GM20431 (cell line): ENCODE measurements around the gene PAM.
"Not testable (repeated sequence)": the region's sequence is repeated elsewhere in the genome, so short reads cannot be mapped to it uniquely, and the experiment has no call there.

ENCODE experiments used
- in situ Hi-C: fragments of 300-500 bp; cut with MseI, MboI; formaldehyde crosslinking; loops from one replicate; pipeline ENCODE4 v1.15.0; 2020; ENCODE audit warnings: low sequenced_read_pairs; ENCODE audit not compliant: unreplicated experiment

PAM gene

DNA sequence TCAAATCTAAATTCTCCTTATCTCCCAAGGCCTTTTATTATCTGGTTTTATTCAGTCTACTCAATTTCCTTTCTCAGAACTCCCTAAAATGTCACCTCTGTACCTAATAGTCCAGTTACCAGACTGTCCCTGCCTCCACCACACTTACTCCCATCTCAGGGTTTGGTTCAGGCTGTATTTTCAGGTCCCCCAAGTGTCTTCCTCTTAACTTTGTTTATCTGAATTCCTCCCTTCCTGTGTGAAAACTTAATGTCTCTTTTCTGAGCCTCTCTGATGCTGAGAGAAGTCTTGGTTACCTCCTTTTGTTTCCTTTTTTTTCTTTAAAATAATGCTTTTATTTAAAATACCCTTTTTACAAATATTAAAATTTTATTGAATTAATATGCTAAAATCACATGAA, 133.4 kb downstream of the PAM start:
- in situ Hi-C loops = no loop called here

DNA sequence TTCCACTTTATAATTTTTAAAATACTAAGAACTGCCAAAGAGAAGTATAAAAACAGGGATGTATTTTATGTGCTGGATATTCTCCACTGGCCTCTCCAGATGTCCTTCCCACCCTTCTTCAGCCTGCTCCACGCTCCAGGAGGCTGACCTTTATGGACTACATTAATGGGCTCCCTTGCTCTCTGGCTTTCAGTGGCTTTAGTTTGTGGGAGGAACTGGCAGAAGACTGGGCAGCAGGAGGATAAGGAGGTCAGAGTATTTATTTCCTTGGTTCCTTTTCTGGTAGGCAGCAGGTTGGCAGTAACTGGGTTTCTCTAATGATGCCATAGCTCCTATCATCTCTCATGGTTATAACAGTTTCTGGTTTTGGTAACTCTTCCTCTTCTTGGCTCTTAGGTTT, 133.9 kb downstream of the PAM start:
- in situ Hi-C loops = no loop called here

- in situ Hi-C loops = no loop called here
These were observed 135.0 kb downstream of the PAM start for GRCh38 chr5:102890133-102890532.

DNA sequence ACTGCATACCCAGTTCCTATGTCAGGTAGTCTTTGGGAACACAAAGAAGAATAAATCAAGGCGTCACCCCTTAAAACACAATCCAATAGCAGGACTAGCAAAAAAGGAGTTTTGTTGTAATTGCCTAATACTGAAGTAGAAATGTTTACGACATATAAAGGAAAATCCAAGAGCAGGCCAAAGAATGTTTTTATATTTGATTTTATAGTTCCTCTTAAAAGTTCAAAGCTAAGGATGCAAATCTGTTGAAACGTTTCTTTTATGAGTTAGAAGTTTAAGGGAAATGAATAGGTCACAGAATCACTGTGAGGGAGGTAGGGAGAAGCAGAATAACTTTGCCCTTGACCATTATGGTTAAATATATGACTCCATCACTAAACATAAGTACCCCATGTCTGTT, 136.1 kb downstream of the PAM start:
- in situ Hi-C loops = no loop called here

- in situ Hi-C loops = no loop called here
These were observed 138.8 kb downstream of the PAM start for GRCh38 chr5:102893942-102894341.

DNA sequence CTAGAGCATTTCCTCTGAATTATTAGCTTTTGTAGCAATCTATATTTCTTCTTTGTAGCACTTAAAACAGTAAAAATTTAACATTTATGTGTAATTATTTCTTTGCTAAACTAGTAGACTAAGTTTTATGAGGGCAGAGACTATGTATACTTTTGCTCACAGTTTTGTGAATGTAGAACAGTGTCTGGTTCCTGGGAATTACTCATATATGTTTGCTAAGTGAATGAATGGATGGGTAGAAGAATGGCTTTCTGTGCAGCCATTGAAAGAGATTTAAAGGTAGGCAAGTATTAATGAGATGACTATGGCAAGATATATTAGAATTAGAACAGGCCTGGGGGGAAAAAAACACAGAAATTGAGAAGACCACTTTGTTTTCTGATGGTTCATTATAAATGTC, 140.1 kb downstream of the PAM start:
- in situ Hi-C loops = no loop called here

DNA sequence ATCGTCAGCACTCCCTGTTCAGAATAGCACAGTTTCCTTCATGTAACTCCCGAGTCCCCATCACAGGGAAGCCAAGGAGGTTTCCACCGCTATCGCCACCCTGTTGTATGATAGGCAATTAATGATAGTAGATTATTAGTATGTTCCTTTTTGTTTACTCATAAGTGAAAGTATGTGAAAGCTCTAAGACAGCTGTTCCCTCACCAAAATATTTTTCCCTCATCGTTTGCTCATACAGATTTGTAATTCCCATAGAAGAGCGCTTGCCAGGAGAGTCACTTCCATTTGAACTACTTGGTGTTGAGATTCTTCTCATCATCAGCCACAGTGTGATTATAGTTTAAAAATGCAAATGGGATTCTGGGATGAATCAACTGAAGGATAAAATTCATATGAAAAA, 140.9 kb downstream of the PAM start:
- in situ Hi-C loops = no loop called here

- in situ Hi-C loops = no loop called here
These were observed 146.5 kb downstream of the PAM start for GRCh38 chr5:102901424-102902134.

- in situ Hi-C loops = no loop called here
These were observed 147.0 kb downstream of the PAM start for GRCh38 chr5:102902135-102902448.

DNA sequence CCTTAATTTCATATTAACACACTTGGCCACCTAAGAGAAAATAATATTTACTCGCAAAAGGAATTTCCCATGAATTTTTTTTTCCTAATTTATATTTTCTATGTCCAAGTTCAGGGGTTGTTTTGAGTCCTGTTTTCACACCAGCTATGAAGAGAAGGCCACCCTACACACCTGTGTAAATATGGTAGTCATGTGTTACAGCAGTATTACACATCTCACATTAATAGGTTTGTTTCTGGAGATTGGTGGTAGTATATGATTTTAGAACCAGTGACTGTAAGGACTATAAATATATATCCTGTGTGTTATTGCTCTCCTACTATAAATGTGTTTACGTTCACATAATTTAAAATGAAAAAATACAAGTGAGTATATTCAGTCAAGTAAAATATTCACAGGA, 147.5 kb downstream of the PAM start:
- in situ Hi-C loops = no loop called here

- in situ Hi-C loops = no loop called here
These were observed 148.2 kb downstream of the PAM start for GRCh38 chr5:102903074-102903871.

- in situ Hi-C loops = no loop called here
These were observed 150.0 kb downstream of the PAM start for GRCh38 chr5:102905056-102905455.

DNA sequence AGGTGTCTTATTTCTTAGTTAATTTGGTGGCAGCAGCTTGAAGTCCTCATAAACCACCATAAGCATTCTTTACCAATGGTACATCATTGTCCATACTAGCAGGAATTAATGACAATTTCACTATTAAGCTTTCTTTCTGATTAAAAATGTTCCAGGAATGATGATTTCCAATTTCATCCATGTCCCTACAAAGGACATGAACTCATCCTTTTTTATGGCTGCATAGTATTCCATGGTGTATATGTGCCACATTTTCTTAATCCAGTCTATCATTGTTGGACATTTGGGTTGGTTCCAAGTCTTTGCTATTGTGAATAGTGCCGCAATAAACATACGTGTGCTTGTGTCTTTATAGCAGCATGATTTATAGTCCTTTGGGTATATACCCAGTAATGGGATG, 152.0 kb downstream of the PAM start:
- in situ Hi-C loops = not testable (repeated sequence)

GRCh38 chr5:102910240-102911226, 155.4 kb downstream of the PAM start:
- in situ Hi-C loops = no loop called here

DNA sequence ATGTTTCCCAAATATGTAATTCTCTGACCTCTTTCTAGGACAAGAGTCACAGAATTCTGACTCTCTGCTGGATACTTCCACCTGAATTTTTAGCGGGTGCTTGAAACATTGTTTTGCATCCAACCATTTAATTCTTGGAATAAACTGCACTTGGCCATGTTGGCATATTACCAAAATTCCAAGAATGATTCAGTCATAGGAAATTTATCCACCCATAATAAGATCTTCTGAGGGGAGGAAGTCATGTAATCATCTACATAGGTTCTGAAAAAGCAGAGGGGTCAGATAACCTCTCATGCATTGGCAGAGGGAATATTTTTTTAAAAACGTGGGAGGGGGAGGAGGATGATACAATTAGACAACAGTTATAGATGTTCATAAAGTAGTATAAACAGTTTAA, 156.9 kb downstream of the PAM start:
- in situ Hi-C loops = no loop called here

DNA sequence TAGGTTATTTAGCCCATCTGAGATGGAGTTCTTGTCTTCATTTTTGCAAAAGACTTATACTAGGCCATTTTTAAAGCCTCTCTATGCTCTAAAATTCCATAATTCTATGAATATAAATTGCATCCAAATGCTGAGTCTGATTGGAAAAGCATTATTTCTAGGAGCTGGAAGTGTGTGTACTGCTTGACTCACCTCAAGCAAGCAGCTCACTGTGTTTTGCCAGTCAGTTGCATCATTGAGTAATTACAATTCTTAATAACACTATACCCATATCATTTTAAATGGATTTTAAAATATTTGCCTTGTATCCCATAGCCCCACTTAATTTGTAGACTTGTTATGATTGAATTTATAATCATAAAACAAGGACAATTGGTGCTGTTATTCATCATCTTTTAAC, 161.0 kb downstream of the PAM start:
- in situ Hi-C loops = no loop called here

GRCh38 chr5:102918986-102919610, 164.0 kb downstream of the PAM start:
- in situ Hi-C loops = no loop called here

- in situ Hi-C loops = no loop called here
These were observed 165.7 kb downstream of the PAM start for GRCh38 chr5:102920762-102921161.

DNA sequence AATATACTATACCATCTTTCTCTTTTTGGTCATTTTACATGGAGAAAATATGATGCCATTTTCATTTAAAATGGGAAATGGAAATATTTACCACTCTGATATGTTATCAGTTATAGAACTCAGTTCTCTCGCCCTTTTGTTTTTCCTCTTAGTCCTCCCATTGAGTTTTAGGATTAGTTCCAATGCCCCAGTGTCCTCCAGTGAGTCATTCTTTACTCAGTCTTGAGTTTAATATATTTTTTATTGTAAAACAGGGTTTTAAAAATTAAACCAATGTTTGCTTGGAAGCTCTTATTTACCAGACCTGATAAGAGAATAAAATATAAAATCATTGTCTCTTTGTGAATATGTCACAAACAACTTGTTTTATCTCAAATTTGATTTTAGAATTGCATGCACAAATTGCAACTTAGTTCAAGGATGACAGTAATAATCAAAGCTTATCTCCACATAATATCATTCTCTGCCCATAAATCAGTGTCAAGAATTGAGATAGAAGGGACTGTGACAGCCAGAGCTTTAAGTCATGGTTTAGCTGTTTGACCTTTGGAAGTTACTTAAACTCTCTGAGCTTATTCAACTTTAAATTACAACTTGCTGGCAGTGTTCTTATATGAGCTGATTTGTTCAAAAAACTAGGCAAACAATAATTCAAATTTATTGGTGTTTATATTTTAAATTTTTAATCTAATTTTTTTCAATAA, 166.4 kb downstream of the PAM start:
- in situ Hi-C loops = no loop called here
